Measurements from ENCODE around the gene PEMT.

DNA sequence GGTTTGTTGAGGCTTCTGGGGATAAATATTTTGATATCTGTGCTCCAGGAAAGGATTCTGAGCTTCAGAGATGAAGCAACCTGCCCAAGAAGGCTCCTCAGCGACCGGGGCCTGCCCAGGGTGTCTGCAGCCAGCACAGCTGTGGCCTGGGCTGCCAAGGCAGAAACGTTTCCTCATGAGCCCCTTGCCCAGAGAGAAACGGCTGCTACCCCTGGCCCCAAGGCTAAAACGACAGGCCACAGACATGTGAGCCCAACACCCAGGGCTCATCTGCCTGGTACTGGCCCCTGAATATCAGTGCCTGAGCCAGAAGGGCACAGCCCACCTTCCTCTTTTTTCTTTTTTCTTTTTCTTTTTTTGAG is 49.9 kb downstream of the PEMT start:
- TF ChIP-seq ZNF263 (CRISPR knock-in tag; IDR thresholded peaks at IDR 0.05; ENCODE audit: borderline replicate concordance): no peak
- TF ChIP-seq RFX5 (IDR thresholded peaks at IDR 0.05; ENCODE audit: low read depth, low read length): no peak
- TF ChIP-seq, protein P1, sequence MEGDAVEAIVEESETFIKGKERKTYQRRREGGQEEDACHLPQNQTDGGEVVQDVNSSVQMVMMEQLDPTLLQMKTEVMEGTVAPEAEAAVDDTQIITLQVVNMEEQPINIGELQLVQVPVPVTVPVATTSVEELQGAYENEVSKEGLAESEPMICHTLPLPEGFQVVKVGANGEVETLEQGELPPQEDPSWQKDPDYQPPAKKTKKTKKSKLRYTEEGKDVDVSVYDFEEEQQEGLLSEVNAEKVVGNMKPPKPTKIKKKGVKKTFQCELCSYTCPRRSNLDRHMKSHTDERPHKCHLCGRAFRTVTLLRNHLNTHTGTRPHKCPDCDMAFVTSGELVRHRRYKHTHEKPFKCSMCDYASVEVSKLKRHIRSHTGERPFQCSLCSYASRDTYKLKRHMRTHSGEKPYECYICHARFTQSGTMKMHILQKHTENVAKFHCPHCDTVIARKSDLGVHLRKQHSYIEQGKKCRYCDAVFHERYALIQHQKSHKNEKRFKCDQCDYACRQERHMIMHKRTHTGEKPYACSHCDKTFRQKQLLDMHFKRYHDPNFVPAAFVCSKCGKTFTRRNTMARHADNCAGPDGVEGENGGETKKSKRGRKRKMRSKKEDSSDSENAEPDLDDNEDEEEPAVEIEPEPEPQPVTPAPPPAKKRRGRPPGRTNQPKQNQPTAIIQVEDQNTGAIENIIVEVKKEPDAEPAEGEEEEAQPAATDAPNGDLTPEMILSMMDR (IDR thresholded peaks at IDR 0.05 in 2 of 3, conservative IDR thresholded peaks at IDR 0.05 in 1 of 3; ENCODE audit: insufficient read depth in 2 of 3, low read depth in 1 of 3, low read length in 3 of 3): no peak
- TF ChIP-seq SMAD3 (CRISPR knock-in tag; conservative IDR thresholded peaks at IDR 0.05): no peak

All from K562 (cell line).